ENCODE measurements around the gene MAMDC2.

DNA sequence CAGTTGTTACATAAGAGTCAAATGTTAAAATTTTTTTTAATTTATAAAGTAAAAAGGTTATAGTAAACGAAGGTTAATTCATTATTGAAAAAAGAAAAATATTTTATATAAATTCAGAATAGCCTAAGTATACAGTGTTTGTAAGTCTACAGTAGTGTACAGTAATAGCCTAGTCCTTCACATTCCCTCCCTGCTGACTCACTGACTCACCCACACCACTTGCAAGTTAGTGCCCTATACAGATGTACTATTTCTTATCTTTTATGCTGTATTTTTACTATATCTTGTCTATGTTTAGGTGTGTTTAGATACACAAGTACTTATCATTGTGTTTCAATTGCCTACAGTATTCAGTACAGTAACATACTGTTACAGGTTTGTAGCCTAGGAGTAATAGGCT lies 57.6 kb downstream of the MAMDC2 start:
- TF ChIP-seq, protein P1, sequence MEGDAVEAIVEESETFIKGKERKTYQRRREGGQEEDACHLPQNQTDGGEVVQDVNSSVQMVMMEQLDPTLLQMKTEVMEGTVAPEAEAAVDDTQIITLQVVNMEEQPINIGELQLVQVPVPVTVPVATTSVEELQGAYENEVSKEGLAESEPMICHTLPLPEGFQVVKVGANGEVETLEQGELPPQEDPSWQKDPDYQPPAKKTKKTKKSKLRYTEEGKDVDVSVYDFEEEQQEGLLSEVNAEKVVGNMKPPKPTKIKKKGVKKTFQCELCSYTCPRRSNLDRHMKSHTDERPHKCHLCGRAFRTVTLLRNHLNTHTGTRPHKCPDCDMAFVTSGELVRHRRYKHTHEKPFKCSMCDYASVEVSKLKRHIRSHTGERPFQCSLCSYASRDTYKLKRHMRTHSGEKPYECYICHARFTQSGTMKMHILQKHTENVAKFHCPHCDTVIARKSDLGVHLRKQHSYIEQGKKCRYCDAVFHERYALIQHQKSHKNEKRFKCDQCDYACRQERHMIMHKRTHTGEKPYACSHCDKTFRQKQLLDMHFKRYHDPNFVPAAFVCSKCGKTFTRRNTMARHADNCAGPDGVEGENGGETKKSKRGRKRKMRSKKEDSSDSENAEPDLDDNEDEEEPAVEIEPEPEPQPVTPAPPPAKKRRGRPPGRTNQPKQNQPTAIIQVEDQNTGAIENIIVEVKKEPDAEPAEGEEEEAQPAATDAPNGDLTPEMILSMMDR (conservative IDR thresholded peaks at IDR 0.05 in 1 of 2, IDR thresholded peaks at IDR 0.05 in 1 of 2; ENCODE audit: low read depth in 1 of 2, low read length in 2 of 2), result no peak
- no peak for TF ChIP-seq EZH2 (IDR thresholded peaks at IDR 0.05; ENCODE audit: low read length, missing control alignments)
